ENCODE results near the gene SF3B3. TPM values are rescaled to one million over a fixed set of nuclear protein-coding genes. Genes with fewer than 3 reads are reported as not detected.
A peak's percentile ranks its signal among the peaks of the same experiment; 100 is the strongest.
"Not testable (repeated sequence)": the region's sequence is repeated elsewhere in the genome, so short reads cannot be mapped to it uniquely, and the experiment has no call there.

The SF3B3 gene
- total RNA-seq, 4 donors from 2014 or later: 84.2 to 118 (median 95.6) TPM

DNA sequence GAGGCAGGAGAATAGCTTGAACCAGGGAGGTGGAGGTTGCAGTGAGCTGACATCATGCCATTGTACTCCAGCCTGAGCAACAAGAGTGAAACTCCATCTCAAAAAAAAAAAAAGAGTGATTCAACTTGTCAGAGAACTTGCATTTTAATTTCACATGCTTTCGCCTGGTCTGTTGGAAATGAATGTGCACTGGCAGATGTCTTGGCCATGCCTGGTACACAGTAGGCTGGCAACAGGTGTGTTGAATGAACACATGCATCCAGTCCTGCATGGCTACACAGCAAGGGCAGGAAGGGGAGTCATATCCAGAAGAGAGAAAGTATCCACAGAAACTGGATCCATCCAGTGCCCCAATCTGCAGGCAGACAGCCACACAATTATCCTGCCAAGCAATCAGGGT, 11.8 kb upstream of the SF3B3 start:
- DNase-seq (ENCODE audit: low spot score) (no peak), ATAC-seq (ENCODE audit: low FRiP score) (no peak)
- TF ChIP-seq, protein P1, sequence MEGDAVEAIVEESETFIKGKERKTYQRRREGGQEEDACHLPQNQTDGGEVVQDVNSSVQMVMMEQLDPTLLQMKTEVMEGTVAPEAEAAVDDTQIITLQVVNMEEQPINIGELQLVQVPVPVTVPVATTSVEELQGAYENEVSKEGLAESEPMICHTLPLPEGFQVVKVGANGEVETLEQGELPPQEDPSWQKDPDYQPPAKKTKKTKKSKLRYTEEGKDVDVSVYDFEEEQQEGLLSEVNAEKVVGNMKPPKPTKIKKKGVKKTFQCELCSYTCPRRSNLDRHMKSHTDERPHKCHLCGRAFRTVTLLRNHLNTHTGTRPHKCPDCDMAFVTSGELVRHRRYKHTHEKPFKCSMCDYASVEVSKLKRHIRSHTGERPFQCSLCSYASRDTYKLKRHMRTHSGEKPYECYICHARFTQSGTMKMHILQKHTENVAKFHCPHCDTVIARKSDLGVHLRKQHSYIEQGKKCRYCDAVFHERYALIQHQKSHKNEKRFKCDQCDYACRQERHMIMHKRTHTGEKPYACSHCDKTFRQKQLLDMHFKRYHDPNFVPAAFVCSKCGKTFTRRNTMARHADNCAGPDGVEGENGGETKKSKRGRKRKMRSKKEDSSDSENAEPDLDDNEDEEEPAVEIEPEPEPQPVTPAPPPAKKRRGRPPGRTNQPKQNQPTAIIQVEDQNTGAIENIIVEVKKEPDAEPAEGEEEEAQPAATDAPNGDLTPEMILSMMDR (IDR thresholded peaks at IDR 0.05): no peak

DNA sequence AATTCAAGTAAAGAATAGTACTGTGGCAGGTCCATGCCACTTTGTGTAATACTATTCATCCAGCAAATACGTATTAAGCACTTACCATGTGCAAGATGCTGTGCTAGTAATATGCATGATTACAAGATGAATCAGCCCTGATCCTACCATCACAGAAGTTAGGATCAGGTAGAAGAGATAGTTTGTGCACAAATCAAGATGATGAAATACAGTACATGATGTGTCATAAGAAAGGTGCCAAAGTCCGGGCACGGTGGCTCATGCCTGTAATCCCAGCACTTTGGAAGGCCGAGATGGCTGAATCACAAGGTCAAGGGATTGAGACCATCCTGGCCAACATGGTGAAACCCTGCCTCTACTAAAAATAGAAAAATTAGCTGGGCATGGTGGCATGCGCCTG, 11.2 kb upstream of the SF3B3 start:
- DNase-seq (ENCODE audit: low spot score): no peak
- ATAC-seq (ENCODE audit: low FRiP score): no peak
- TF ChIP-seq, protein P1 (IDR thresholded peaks at IDR 0.05): no peak

DNA sequence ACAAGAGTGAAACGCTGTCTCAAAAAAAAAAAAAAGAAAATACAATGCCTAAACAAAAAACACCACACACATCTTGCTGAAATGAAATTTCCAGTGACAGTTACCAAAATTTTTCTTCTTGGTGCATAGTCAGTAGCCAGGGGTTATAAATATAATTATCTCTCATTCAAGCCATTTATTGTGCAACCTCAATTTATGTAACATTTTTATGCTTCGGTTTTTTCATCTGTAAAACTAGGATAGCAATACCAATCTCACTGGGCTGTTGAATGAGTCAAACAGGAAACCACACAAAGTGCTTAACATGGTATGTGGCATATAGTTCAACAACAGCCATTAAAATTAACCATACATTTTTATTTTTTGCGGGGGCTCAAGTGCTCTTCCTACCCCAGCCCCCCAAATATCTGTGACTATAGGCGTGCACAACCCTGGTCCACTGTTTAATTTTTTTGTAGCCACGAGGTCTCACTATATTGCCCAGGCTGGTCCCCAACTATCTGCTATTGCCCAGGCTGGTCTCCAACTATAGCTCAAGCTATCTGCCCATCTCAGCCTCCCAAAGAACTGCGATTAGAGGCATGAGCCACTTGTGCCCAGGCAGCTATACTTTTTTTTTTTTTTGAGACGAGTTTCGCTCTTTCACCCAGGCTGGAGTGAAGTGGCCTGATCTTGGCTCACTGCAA, 2.9 kb upstream of the SF3B3 start:
- TF ChIP-seq, protein P1 (IDR thresholded peaks at IDR 0.05): no peak
- DNase-seq (ENCODE audit: low spot score): no peak
- ATAC-seq (ENCODE audit: low FRiP score): no peak

DNA sequence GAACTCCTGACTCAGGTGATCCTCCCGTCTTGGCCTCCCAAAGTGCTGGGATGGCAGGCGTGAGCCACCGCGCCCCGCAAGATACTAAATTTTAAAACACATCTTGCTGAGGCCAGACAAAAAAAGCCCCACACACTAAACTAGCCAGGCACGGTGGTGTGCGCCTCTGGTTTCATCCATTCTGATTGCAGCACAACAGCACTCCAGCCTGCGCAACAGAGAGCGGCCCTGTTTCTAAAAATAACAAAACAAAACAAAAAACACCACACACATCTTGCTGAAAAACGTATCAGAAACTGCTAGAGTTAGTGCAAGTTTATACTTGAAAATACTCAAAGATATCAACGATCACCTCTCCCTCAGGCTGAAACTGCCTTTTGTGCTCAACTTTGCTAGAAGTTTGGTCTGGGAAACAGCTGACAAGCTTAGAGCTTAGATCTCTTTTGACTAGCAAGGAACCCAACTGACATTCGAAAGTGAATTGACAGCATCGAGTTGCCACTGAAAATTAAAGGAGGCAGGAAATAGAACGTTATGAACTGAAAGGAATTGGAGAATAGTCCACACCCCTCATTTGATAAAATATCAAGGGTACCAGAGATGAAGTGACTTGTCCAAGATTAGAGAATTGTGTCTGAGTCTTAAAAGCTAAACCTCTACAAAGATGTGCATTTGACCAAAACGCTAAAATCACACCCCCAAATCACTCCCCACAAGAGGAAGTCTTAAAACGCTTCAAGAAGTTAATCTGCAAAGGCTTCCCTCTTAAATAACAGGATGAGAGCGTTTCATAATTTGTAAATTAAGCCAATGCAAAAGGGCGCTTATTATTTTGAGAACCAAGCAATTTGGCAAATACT, 1.2 kb upstream of the SF3B3 start:
- DNase-seq (ENCODE audit: low spot score) (no peak), ATAC-seq (ENCODE audit: low FRiP score) (no peak)
- TF ChIP-seq, protein P1 (IDR thresholded peaks at IDR 0.05): no peak

DNA sequence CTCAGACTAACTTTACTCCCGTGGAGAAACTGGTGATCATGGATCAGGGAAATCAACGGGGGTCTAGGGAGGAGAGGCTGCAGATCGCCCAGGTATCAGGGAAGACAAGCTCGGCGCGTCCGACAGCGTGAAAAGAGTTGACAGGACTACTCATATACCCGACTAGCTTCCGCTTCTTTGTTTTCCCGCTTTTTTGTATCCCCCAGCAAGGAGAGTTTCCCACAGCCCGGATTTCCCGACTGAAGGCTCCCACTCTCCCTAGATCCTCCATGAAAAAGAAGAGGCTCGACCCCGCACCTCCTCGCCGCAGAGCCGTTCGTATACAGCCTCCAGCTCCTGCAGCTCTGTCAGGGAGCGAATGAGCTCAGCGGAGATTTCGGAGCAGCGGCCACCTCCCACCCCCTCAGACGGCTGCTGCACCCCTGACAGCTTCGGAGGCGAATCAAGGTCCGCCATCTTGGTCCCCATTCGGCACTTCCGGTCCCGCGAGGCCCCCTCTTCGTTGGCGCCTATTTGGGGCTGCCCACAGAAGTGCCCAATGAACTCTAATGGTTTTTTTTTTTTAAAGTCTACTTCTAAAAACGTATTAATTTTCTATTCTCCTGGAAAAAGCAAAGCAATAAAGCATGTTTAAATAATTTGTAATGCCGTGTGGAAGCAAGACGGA, 407 bp upstream of the SF3B3 start, which contains the start of gene COG4:
Gene COG4, minus strand, starts transcription at position 479 of the 667 bp plus-strand sequence. Its CDS starts 11 bp downstream, at position 468.
- DNase-seq (ENCODE audit: low spot score): peak; percentile 64
- peak; percentile 81 for ATAC-seq (ENCODE audit: low FRiP score)
- TF ChIP-seq, protein P1 (IDR thresholded peaks at IDR 0.05): no peak

DNA sequence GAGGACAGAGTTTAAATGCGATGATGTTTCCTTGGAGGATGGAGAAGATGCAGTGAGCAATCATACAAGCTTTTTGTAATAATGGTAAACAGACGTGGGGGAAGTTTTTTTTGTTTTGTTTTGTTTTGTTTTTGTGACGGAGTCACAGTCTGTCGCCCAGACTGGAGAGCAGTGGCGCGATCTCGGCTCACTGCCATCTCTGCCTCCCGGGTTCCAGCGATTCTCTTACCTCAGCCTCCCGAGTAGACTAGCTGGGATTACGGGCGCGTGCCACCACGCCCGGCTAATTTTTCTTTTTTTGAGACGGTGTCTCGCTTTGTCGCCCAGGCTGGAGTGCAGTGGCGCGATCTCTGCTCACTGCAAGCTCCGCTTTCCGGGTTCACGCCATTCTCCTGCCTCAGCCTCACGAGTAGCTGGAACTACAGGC, 796 bp downstream of the SF3B3 start:
- not testable (repeated sequence) for DNase-seq (ENCODE audit: low spot score); ATAC-seq (ENCODE audit: low FRiP score)

DNA sequence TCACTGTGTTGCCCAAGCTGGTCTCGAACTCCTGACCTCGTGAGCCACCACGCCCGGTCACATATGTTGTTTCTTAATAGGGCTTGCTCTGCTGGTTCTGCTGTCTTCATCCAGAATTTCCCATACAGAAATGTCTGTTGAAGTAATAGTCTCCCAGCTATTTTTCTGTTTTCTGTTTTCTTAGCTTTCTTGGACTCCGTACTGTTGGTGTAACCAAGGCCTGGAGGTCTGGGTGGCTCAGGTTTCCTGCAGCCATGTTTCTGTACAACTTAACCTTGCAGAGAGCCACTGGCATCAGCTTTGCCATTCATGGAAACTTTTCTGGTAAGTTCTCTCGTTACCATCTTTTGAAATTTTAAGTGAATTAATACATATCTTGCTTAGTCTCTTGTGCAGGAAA, 2.8 kb downstream of the SF3B3 start:
- ATAC-seq (ENCODE audit: low FRiP score): no peak
- no peak for DNase-seq (ENCODE audit: low spot score)
- TF ChIP-seq, protein P1 (IDR thresholded peaks at IDR 0.05): no peak

Data from omental fat pad (tissue), 4 donors.